Tibial nerve (tissue), 4 donors: ENCODE measurements around the gene ZNF335. TPM values are rescaled to one million over a fixed set of nuclear protein-coding genes. Genes with fewer than 3 reads are reported as not detected.

Experiments used
- DNase-seq, 2 donors: peaks; one replicate each; pipeline ENCODE4 v3.0.0-alpha.2; 2019; ENCODE audit warnings: low spot score in 2 of 2
- H3K27ac ChIP-seq, 4 donors: fragments of 200-600 bp; sonication (generic) in 3 of 4; one replicate each; pipeline ENCODE4 v1.5.1; 2017 to 2019; ENCODE audit warnings: mild to moderate bottlenecking in 1 of 4
- H3K27me3 ChIP-seq, 2 donors: fragments of 200-600 bp; sonication (generic) in 1 of 2; one replicate each; pipeline versions ENCODE4 v1.5.1 to v1.6.0; 2017 to 2019
- H3K36me3 ChIP-seq, 3 donors: fragments of 200-600 bp; sonication (generic); one replicate each; pipeline ENCODE4 v1.5.1; 2018 to 2019
- H3K4me1 ChIP-seq, 4 donors: fragments of 200-600 bp; sonication (generic) in 3 of 4; one replicate each; pipeline ENCODE4 v1.5.1; 2017 to 2019
- H3K4me3 ChIP-seq, 4 donors: fragments of 200-600 bp; sonication (generic) in 3 of 4; one replicate each; pipeline ENCODE4 v1.5.1; 2017 to 2019; ENCODE audit warnings: mild to moderate bottlenecking in 1 of 4, moderate library complexity in 1 of 4
- H3K9me3 ChIP-seq, 4 donors: fragments of 200-600 bp; sonication (generic) in 3 of 4; one replicate each; pipeline ENCODE4 v1.5.1; 2017 to 2019
- CTCF ChIP-seq, 5 experiments: fragments of 200-600 bp in 3 of 5; fragments of 450-650 bp in 2 of 5; sonication (generic) in 3 of 5; IDR thresholded peaks; one replicate each; pipeline ENCODE4 v1.5.1; 2016 to 2019; ENCODE audit warnings: antibody characterized with exemption in 5 of 5, mild to moderate bottlenecking in 3 of 5, moderate library complexity in 2 of 5
- EP300 ChIP-seq, 2 donors: sonication (generic); formaldehyde crosslinking; IDR thresholded peaks; one replicate each; pipeline ENCODE4 v1.6.1; 2017; ENCODE audit warnings: antibody characterized with exemption in 2 of 2, mild to moderate bottlenecking in 1 of 2
- POLR2A ChIP-seq, 2 donors: fragments of 450-650 bp; IDR thresholded peaks; one replicate each; pipeline ENCODE4 v1.6.1; 2017; ENCODE audit warnings: antibody characterized with exemption in 2 of 2, mild to moderate bottlenecking in 2 of 2, moderate library complexity in 2 of 2
- WGBS, 2 donors: methylation state at CpG; one replicate each; pipeline ENCODE4 v1.1.5; 2018; 5-methylcytosine and 5-hydroxymethylcytosine counted together
- total RNA-seq, 4 donors: library from RNA; depleted of rRNA; stranded (reverse); fragments of >200 nt; gene quantifications; one replicate each; pipeline ENCODE4 v1.1.0, GENCODE V29; 2016

ZNF335 gene
- total RNA-seq, 4 donors from 2014 or later, result 24.3 to 42.3 (median 28.6) TPM

- TF ChIP-seq CTCF (IDR thresholded peaks at IDR 0.05) (no peak), POLR2A (IDR thresholded peaks at IDR 0.05) (no peak), EP300 (IDR thresholded peaks at IDR 0.05) (no peak)
- peaks cover 0 to 99% of the 10 kb centered on the region in 2 donors for H3K27me3 ChIP-seq
- no peaks in the 10 kb centered on the region for H3K36me3 ChIP-seq
- no peak for DNase-seq
- H3K9me3 ChIP-seq, result no peaks in the 10 kb centered on the region
- WGBS, 2 donors, result 20 to 21% methylated on average over 42 to 52 of the region's 57 CpGs
- H3K27ac ChIP-seq, result no peak overlapping the region
- H3K4me3 ChIP-seq, result no peak overlapping the region
- H3K4me1 ChIP-seq, result peaks cover 0 to 30% (median 8%) of the 10 kb centered on the region in 4 donors
Measured at GRCh38 chr20:46011631-46012482, 39.9 kb upstream of the ZNF335 start.

GRCh38 chr20:46010491-46011391 is 38.7 kb upstream of the ZNF335 start:
- Histone ChIP-seq H3K9me3 (no peaks in the 10 kb centered on the region), H3K36me3 (no peaks in the 10 kb centered on the region), H3K4me3 (peak overlapping the region in 2 of 4 donors; percentile 9 to 10), H3K27me3 (peaks cover 0 to 98% of the 10 kb centered on the region in 2 donors), H3K4me1 (peaks cover 0 to 30% (median 8%) of the 10 kb centered on the region in 4 donors), H3K27ac (no peak overlapping the region)
- WGBS, 2 donors, result 9 to 15% methylated on average over 65 to 70 of the region's 74 CpGs
- no peak for TF ChIP-seq CTCF (IDR thresholded peaks at IDR 0.05)
- TF ChIP-seq POLR2A (IDR thresholded peaks at IDR 0.05), result no peak
- no peak for TF ChIP-seq EP300 (IDR thresholded peaks at IDR 0.05)
- DNase-seq, result no peak

- no peak overlapping the region for H3K27ac ChIP-seq
- no peak overlapping the region for H3K4me3 ChIP-seq
- WGBS, 2 donors, result 32 to 46% methylated on average over 11 to 16 of the region's 20 CpGs
- no peaks in the 10 kb centered on the region for H3K36me3 ChIP-seq
- DNase-seq, result no peak
- TF ChIP-seq EP300 (IDR thresholded peaks at IDR 0.05), result no peak
- TF ChIP-seq POLR2A (IDR thresholded peaks at IDR 0.05), result no peak
- TF ChIP-seq CTCF (IDR thresholded peaks at IDR 0.05), result no peak
- no peaks in the 10 kb centered on the region for H3K9me3 ChIP-seq
- peaks cover 0 to 98% of the 10 kb centered on the region in 2 donors for H3K27me3 ChIP-seq
- peaks cover 0 to 30% (median 8%) of the 10 kb centered on the region in 4 donors for H3K4me1 ChIP-seq
Measured at GRCh38 chr20:46009816-46010215, 37.8 kb upstream of the ZNF335 start.

GRCh38 chr20:46007671-46008070 is 35.7 kb upstream of the ZNF335 start:
- 72 to 83% methylated on average over 4 of the region's 4 CpGs for WGBS, 2 donors
- peaks cover 0 to 92% of the 10 kb centered on the region in 2 donors for H3K27me3 ChIP-seq

More at GRCh38 chr20:46007671-46008070, 35.7 kb upstream of the ZNF335 start:
- H3K4me3 ChIP-seq, result no peak overlapping the region
- no peak overlapping the region for H3K27ac ChIP-seq
- peaks cover 0 to 18% (median 5%) of the 10 kb centered on the region in 4 donors for H3K4me1 ChIP-seq
- TF ChIP-seq CTCF (IDR thresholded peaks at IDR 0.05) (no peak), POLR2A (IDR thresholded peaks at IDR 0.05) (no peak), EP300 (IDR thresholded peaks at IDR 0.05) (no peak)
- no peaks in the 10 kb centered on the region for H3K36me3 ChIP-seq
- no peaks in the 10 kb centered on the region for H3K9me3 ChIP-seq
- DNase-seq, result no peak
